ENCODE data around the gene TMEM121B. TPM values are rescaled to one million over a fixed set of nuclear protein-coding genes. Genes with fewer than 3 reads are reported as not detected.
A peak's percentile ranks its signal among the peaks of the same experiment; 100 is the strongest.

Gene TMEM121B
- total and polyA plus RNA-seq, 4 donors = 2.1 to 12.9 (median 8.6) TPM

- Histone ChIP-seq H3K4me3 (ENCODE audit: low read depth, low read length) (no peak overlapping the region), H3K9me3 (ENCODE audit: control insufficient read depth, insufficient read depth, low read length) (no peaks in the 10 kb centered on the region), H3K36me3 (ENCODE audit: control insufficient read depth, insufficient read depth, low read length) (peaks cover 12% of the 10 kb centered on the region), H3K27me3 (ENCODE audit: control insufficient read depth, insufficient read depth, low read length) (no peaks in the 10 kb centered on the region), H3K4me1 (ENCODE audit: control insufficient read depth, insufficient read depth, low read length) (peaks cover 11% of the 10 kb centered on the region), H3K27ac (ENCODE audit: low read depth, low read length) (no peak overlapping the region)
- no peak for DNase-seq (ENCODE audit: low read depth in 4 of 6, low spot score in 6 of 6)
- 100% methylated on average over 1 of the region's 1 CpG for WGBS (ENCODE audit: insufficient coverage)
Measured at GRCh38 chr22:17130199-17130598, 9.0 kb upstream of the TMEM121B start.

- Histone ChIP-seq H3K9me3 (ENCODE audit: control insufficient read depth, insufficient read depth, low read length) (no peaks in the 10 kb centered on the region), H3K4me3 (ENCODE audit: low read depth, low read length) (no peak overlapping the region), H3K36me3 (ENCODE audit: control insufficient read depth, insufficient read depth, low read length) (peaks cover 8% of the 10 kb centered on the region), H3K27ac (ENCODE audit: low read depth, low read length) (no peak overlapping the region), H3K4me1 (ENCODE audit: control insufficient read depth, insufficient read depth, low read length) (peaks cover 40% of the 10 kb centered on the region), H3K27me3 (ENCODE audit: control insufficient read depth, insufficient read depth, low read length) (no peaks in the 10 kb centered on the region)
- DNase-seq (ENCODE audit: low read depth in 4 of 6, low spot score in 6 of 6) = no peak
- WGBS (ENCODE audit: insufficient coverage) = under 1% methylated on average over 70 of the region's 70 CpGs
Measured at GRCh38 chr22:17120711-17121232, 388 bp downstream of the TMEM121B start.

GRCh38 chr22:17120281-17120680 is 879 bp downstream of the TMEM121B start:
- no peaks in the 10 kb centered on the region for H3K27me3 ChIP-seq (ENCODE audit: control insufficient read depth, insufficient read depth, low read length)
- peaks cover 8% of the 10 kb centered on the region for H3K36me3 ChIP-seq (ENCODE audit: control insufficient read depth, insufficient read depth, low read length)
- WGBS (ENCODE audit: insufficient coverage) = under 1% methylated on average over 45 of the region's 45 CpGs
- no peak overlapping the region for H3K4me3 ChIP-seq (ENCODE audit: low read depth, low read length)
- peaks cover 42% of the 10 kb centered on the region for H3K4me1 ChIP-seq (ENCODE audit: control insufficient read depth, insufficient read depth, low read length)
- DNase-seq (ENCODE audit: low read depth in 4 of 6, low spot score in 6 of 6) = peak in 2 of 6 donors; percentile 29 to 52
- H3K27ac ChIP-seq (ENCODE audit: low read depth, low read length) = no peak overlapping the region
- no peaks in the 10 kb centered on the region for H3K9me3 ChIP-seq (ENCODE audit: control insufficient read depth, insufficient read depth, low read length)

GRCh38 chr22:17119481-17120202 is 1.5 kb downstream of the TMEM121B start:
- Histone ChIP-seq H3K4me3 (ENCODE audit: low read depth, low read length) (no peak overlapping the region), H3K27me3 (ENCODE audit: control insufficient read depth, insufficient read depth, low read length) (no peaks in the 10 kb centered on the region), H3K27ac (ENCODE audit: low read depth, low read length) (no peak overlapping the region), H3K4me1 (ENCODE audit: control insufficient read depth, insufficient read depth, low read length) (peaks cover 47% of the 10 kb centered on the region), H3K36me3 (ENCODE audit: control insufficient read depth, insufficient read depth, low read length) (peaks cover 8% of the 10 kb centered on the region), H3K9me3 (ENCODE audit: control insufficient read depth, insufficient read depth, low read length) (no peaks in the 10 kb centered on the region)
- peak in 1 of 6 donors; percentile 30 for DNase-seq (ENCODE audit: low read depth in 4 of 6, low spot score in 6 of 6)
- 24% methylated on average over 63 of the region's 63 CpGs for WGBS (ENCODE audit: insufficient coverage)

- Histone ChIP-seq H3K27ac (ENCODE audit: low read depth, low read length) (no peak overlapping the region), H3K27me3 (ENCODE audit: control insufficient read depth, insufficient read depth, low read length) (no peaks in the 10 kb centered on the region), H3K4me1 (ENCODE audit: control insufficient read depth, insufficient read depth, low read length) (peaks cover 53% of the 10 kb centered on the region), H3K9me3 (ENCODE audit: control insufficient read depth, insufficient read depth, low read length) (no peaks in the 10 kb centered on the region), H3K36me3 (ENCODE audit: control insufficient read depth, insufficient read depth, low read length) (peaks cover 8% of the 10 kb centered on the region), H3K4me3 (ENCODE audit: low read depth, low read length) (no peak overlapping the region)
- WGBS (ENCODE audit: insufficient coverage) = 85% methylated on average over 2 of the region's 4 CpGs
- no peak for DNase-seq (ENCODE audit: low read depth in 4 of 6, low spot score in 6 of 6)
Measured at GRCh38 chr22:17118342-17118741, 2.8 kb downstream of the TMEM121B start.

- Histone ChIP-seq H3K36me3 (ENCODE audit: control insufficient read depth, insufficient read depth, low read length) (peaks cover 8% of the 10 kb centered on the region), H3K4me1 (ENCODE audit: control insufficient read depth, insufficient read depth, low read length) (peaks cover 53% of the 10 kb centered on the region), H3K27me3 (ENCODE audit: control insufficient read depth, insufficient read depth, low read length) (no peaks in the 10 kb centered on the region), H3K9me3 (ENCODE audit: control insufficient read depth, insufficient read depth, low read length) (no peaks in the 10 kb centered on the region), H3K27ac (ENCODE audit: low read depth, low read length) (no peak overlapping the region), H3K4me3 (ENCODE audit: low read depth, low read length) (no peak overlapping the region)
- DNase-seq (ENCODE audit: low read depth in 4 of 6, low spot score in 6 of 6) = no peak
- no CpG with 5 or more reads among the region's 4 CpGs for WGBS (ENCODE audit: insufficient coverage)
Measured at GRCh38 chr22:17117890-17118289, 3.3 kb downstream of the TMEM121B start.

GRCh38 chr22:17117400-17117799 is 3.8 kb downstream of the TMEM121B start:
- DNase-seq (ENCODE audit: low read depth in 4 of 6, low spot score in 6 of 6) = no peak
- H3K36me3 ChIP-seq (ENCODE audit: control insufficient read depth, insufficient read depth, low read length) = peaks cover 8% of the 10 kb centered on the region
- H3K4me3 ChIP-seq (ENCODE audit: low read depth, low read length) = no peak overlapping the region
- H3K27me3 ChIP-seq (ENCODE audit: control insufficient read depth, insufficient read depth, low read length) = no peaks in the 10 kb centered on the region
- WGBS (ENCODE audit: insufficient coverage) = 52% methylated on average over 3 of the region's 3 CpGs
- H3K9me3 ChIP-seq (ENCODE audit: control insufficient read depth, insufficient read depth, low read length) = no peaks in the 10 kb centered on the region
- H3K4me1 ChIP-seq (ENCODE audit: control insufficient read depth, insufficient read depth, low read length) = peaks cover 52% of the 10 kb centered on the region
- no peak overlapping the region for H3K27ac ChIP-seq (ENCODE audit: low read depth, low read length)

- Histone ChIP-seq H3K27ac (ENCODE audit: low read depth, low read length) (no peak overlapping the region), H3K9me3 (ENCODE audit: control insufficient read depth, insufficient read depth, low read length) (no peaks in the 10 kb centered on the region), H3K27me3 (ENCODE audit: control insufficient read depth, insufficient read depth, low read length) (no peaks in the 10 kb centered on the region), H3K4me1 (ENCODE audit: control insufficient read depth, insufficient read depth, low read length) (peaks cover 46% of the 10 kb centered on the region), H3K4me3 (ENCODE audit: low read depth, low read length) (no peak overlapping the region), H3K36me3 (ENCODE audit: control insufficient read depth, insufficient read depth, low read length) (peaks cover 8% of the 10 kb centered on the region)
- 34% methylated on average over 6 of the region's 6 CpGs for WGBS (ENCODE audit: insufficient coverage)
- DNase-seq (ENCODE audit: low read depth in 4 of 6, low spot score in 6 of 6) = no peak
Measured at GRCh38 chr22:17116572-17117330, 4.4 kb downstream of the TMEM121B start.

- 46% methylated on average over 2 of the region's 5 CpGs for whole genome bisulfite sequencing (ENCODE audit: insufficient coverage)
- Histone ChIP-seq H3K4me3 (ENCODE audit: low read depth, low read length) (no peak overlapping the region), H3K27ac (ENCODE audit: low read depth, low read length) (no peak overlapping the region)
Measured at GRCh38 chr22:17115945-17116565, 5.1 kb downstream of the TMEM121B start.

More at GRCh38 chr22:17115945-17116565, 5.1 kb downstream of the TMEM121B start:
- Histone ChIP-seq H3K27me3 (ENCODE audit: control insufficient read depth, insufficient read depth, low read length) (no peaks in the 10 kb centered on the region), H3K4me1 (ENCODE audit: control insufficient read depth, insufficient read depth, low read length) (peaks cover 41% of the 10 kb centered on the region), H3K36me3 (ENCODE audit: control insufficient read depth, insufficient read depth, low read length) (peaks cover 8% of the 10 kb centered on the region), H3K9me3 (ENCODE audit: control insufficient read depth, insufficient read depth, low read length) (no peaks in the 10 kb centered on the region)
- no peak for DNase-seq (ENCODE audit: low read depth in 4 of 6, low spot score in 6 of 6)
